Panc1 (cell line): ENCODE data around the gene ITGA8. TPM values are rescaled to one million over a fixed set of nuclear protein-coding genes. Genes with fewer than 3 reads are reported as not detected.

Experiments used
- ATAC-seq: fragments of 200-7000 bp; cut with Tn5 transposase; 2 replicates; pipeline ENCODE4 v1.9.1; 2020; ENCODE audit warnings: mild to moderate bottlenecking, moderate library complexity
- BruUV-seq: library from RNA; stranded (reverse); fragments of 400-500 nt; replicated peaks from 2 replicates; lab custom pipeline; 2021; lab: Mats Ljungman, UMichigan
- CTCF ChIA-PET: fragments of 300-600 bp; sonication (Branson Sonifier 250); formaldehyde crosslinking; loops from one replicate; lab custom pipeline; 2022; ENCODE audit warnings: antibody characterized with exemption; lab: Charles Lee
- POLR2A ChIA-PET: fragments of 300-600 bp; sonication (Branson Sonifier 250); formaldehyde crosslinking; loops from one replicate; lab custom pipeline; 2022; ENCODE audit warnings: antibody characterized with exemption; lab: Charles Lee
- DNase-seq: peaks from one replicate; pipeline ENCODE4 v3.0.0-alpha.2; 2010; ENCODE audit warnings: low read depth, low spot score
- H3K27ac ChIP-seq: 2 replicates; pipeline ENCODE4 v1.5.1; 2011; ENCODE audit warnings: mild to moderate bottlenecking, low read length, inconsistent platforms
- H3K27me3 ChIP-seq: fragments of 200-500 bp; sonication (Bioruptor generic); 2 replicates; pipeline ENCODE4 v1.6.0; 2014; ENCODE audit warnings: low read length, inconsistent platforms; ENCODE audit not compliant: control insufficient read depth, insufficient read depth
- H3K36me3 ChIP-seq: fragments of 200-500 bp; sonication (Bioruptor generic); 2 replicates; pipeline ENCODE4 v1.5.1; 2014; ENCODE audit warnings: inconsistent platforms, mild to moderate bottlenecking, low read length, moderate library complexity; ENCODE audit not compliant: control insufficient read depth, insufficient read depth
- H3K4me1 ChIP-seq: 2 replicates; pipeline ENCODE4 v1.5.1; 2011; ENCODE audit warnings: inconsistent platforms, mild to moderate bottlenecking, low read length, moderate library complexity; ENCODE audit not compliant: control insufficient read depth, insufficient read depth
- H3K4me3 ChIP-seq, 2 experiments: 2 replicates each; pipeline ENCODE4 v1.5.1; 2011 to 2012; ENCODE audit warnings: low read depth in 2 of 2, low read length in 2 of 2, mild to moderate bottlenecking in 2 of 2, inconsistent platforms in 1 of 2, moderate library complexity in 1 of 2
- H3K9me3 ChIP-seq: fragments of 200-500 bp; sonication (Bioruptor generic); 2 replicates; pipeline ENCODE4 v1.5.1; 2014; ENCODE audit warnings: low read depth, mild to moderate bottlenecking, inconsistent platforms, low read length, moderate library complexity; ENCODE audit not compliant: control insufficient read depth, insufficient read depth
- POLR2AphosphoS5 ChIP-seq: IDR thresholded peaks from 2 replicates; pipeline ENCODE4 v1.6.1; 2012; ENCODE audit warnings: mild to moderate bottlenecking, low read depth, low read length, moderate library complexity
- SIN3A ChIP-seq: IDR thresholded peaks from 2 replicates; pipeline ENCODE4 v1.6.1; 2012; ENCODE audit warnings: low read depth, mild to moderate bottlenecking, low read length, moderate library complexity, borderline replicate concordance; ENCODE audit not compliant: insufficient read depth
- TCF7L2 ChIP-seq: IDR thresholded peaks from 2 replicates; pipeline ENCODE4 v1.6.1; 2011; ENCODE audit warnings: mild to moderate bottlenecking, low read depth, low read length, inconsistent platforms
- in situ Hi-C: cut with HindIII; loops from 2 replicates; pipeline ENCODE4 v1.10.0; 2016; ENCODE audit warnings: low sequenced_read_pairs, low pct_unique_long_range_greater_than_20kb
- intact Hi-C: fragments of 100-400 bp; cut with micrococcal nuclease; formaldehyde crosslinking; loops from one replicate; pipeline ENCODE4 v1.10.0; 2022; ENCODE audit not compliant: unreplicated experiment
- total RNA-seq: library from RNA; stranded (reverse); gene quantifications from one replicate; pipeline ENCODE4 v1.2.1, GENCODE V29; 2021; ENCODE audit not compliant: unreplicated experiment
- TF ChIP-seq, protein P1 (sequence below): fragments of 450-650 bp; IDR thresholded peaks from 2 replicates; pipeline ENCODE4 v1.5.1; 2017; ENCODE audit warnings: mild to moderate bottlenecking
- TF ChIP-seq, protein P2 (sequence below), 2 experiments: IDR thresholded peaks; 2 replicates each; pipeline ENCODE4 v1.6.1; 2011 to 2012; ENCODE audit warnings: low read depth in 2 of 2, control low read depth in 1 of 2, low read length in 1 of 2, mild to moderate bottlenecking in 1 of 2, moderate library complexity in 1 of 2; ENCODE audit not compliant: insufficient read depth in 1 of 2

The ITGA8 gene
- total RNA-seq, 1 experiment from 2014 or later: 0.18 TPM

DNA sequence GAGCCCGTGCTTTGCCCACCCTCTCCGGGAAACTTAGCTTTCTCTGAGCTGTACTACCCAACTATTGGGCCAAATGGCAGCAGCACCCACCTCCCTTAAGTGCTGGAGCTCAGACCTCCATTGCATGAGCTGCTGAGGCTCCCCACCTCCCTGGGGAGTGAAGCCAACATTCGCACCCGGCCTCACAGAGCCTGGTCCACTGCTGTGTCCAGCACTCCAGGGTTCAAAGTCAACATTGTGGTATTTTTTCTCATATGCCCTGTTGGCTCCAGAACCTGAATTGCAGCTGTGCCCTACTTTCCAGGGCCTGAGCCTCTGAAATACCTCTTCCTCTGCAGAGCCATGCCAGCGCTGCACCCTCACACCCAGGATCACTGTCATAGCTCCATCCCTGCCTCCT is 29.7 kb downstream of the ITGA8 start:
- ATAC-seq: no peak
- in situ Hi-C loops: no loop called here

DNA sequence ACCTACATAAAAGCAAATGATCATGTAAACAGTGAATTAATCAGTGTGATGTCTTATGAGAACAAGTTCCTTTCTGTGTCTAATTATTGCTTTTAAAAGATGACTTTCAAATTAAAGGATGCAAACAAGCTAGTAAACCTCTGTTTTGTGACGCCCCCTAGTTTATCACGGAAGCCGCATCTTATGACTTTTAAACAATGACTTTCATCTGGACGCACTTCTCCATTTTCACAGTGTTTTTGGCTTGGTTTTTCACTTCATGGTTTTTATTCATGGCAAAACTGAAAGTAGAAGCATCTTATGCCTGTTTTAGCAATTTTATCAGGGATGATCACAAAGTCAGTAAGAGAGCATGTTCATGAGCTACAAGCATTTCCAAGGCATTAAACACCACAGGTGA is 35.0 kb downstream of the ITGA8 start:
- intact Hi-C loops: no loop called here

More for the DNA sequence above, 29.7 kb downstream of the ITGA8 start:
- intact Hi-C loops: no loop called here
- no peaks in the 10 kb centered on the region for H3K36me3 ChIP-seq
- no peak overlapping the region for H3K4me3 ChIP-seq
- TF ChIP-seq, protein P1, sequence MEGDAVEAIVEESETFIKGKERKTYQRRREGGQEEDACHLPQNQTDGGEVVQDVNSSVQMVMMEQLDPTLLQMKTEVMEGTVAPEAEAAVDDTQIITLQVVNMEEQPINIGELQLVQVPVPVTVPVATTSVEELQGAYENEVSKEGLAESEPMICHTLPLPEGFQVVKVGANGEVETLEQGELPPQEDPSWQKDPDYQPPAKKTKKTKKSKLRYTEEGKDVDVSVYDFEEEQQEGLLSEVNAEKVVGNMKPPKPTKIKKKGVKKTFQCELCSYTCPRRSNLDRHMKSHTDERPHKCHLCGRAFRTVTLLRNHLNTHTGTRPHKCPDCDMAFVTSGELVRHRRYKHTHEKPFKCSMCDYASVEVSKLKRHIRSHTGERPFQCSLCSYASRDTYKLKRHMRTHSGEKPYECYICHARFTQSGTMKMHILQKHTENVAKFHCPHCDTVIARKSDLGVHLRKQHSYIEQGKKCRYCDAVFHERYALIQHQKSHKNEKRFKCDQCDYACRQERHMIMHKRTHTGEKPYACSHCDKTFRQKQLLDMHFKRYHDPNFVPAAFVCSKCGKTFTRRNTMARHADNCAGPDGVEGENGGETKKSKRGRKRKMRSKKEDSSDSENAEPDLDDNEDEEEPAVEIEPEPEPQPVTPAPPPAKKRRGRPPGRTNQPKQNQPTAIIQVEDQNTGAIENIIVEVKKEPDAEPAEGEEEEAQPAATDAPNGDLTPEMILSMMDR: no peak
- no peak for TF ChIP-seq POLR2AphosphoS5
- TF ChIP-seq, protein P2, sequence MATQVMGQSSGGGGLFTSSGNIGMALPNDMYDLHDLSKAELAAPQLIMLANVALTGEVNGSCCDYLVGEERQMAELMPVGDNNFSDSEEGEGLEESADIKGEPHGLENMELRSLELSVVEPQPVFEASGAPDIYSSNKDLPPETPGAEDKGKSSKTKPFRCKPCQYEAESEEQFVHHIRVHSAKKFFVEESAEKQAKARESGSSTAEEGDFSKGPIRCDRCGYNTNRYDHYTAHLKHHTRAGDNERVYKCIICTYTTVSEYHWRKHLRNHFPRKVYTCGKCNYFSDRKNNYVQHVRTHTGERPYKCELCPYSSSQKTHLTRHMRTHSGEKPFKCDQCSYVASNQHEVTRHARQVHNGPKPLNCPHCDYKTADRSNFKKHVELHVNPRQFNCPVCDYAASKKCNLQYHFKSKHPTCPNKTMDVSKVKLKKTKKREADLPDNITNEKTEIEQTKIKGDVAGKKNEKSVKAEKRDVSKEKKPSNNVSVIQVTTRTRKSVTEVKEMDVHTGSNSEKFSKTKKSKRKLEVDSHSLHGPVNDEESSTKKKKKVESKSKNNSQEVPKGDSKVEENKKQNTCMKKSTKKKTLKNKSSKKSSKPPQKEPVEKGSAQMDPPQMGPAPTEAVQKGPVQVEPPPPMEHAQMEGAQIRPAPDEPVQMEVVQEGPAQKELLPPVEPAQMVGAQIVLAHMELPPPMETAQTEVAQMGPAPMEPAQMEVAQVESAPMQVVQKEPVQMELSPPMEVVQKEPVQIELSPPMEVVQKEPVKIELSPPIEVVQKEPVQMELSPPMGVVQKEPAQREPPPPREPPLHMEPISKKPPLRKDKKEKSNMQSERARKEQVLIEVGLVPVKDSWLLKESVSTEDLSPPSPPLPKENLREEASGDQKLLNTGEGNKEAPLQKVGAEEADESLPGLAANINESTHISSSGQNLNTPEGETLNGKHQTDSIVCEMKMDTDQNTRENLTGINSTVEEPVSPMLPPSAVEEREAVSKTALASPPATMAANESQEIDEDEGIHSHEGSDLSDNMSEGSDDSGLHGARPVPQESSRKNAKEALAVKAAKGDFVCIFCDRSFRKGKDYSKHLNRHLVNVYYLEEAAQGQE (IDR thresholded peaks at IDR 0.05; ENCODE audit: insufficient read depth in 1 of 2, low read depth in 2 of 2, low read length in 1 of 2): no peak
- no peak for TF ChIP-seq TCF7L2
- TF ChIP-seq SIN3A: no peak
- POLR2A ChIA-PET: no interaction called here
- H3K9me3 ChIP-seq: no peaks in the 10 kb centered on the region
- BruUV-seq: no TSS peak
- no peak for DNase-seq
- no peak overlapping the region for H3K27ac ChIP-seq
- CTCF ChIA-PET: no interaction called here
- H3K4me1 ChIP-seq: no peaks in the 10 kb centered on the region
- peaks cover 2% of the 10 kb centered on the region for H3K27me3 ChIP-seq

More for the DNA sequence above, 35.0 kb downstream of the ITGA8 start:
- TF ChIP-seq, protein P2 (IDR thresholded peaks at IDR 0.05; ENCODE audit: insufficient read depth in 1 of 2, low read depth in 2 of 2, low read length in 1 of 2): no peak
- TF ChIP-seq, protein P1: no peak
- TF ChIP-seq POLR2AphosphoS5 (no peak), SIN3A (no peak), TCF7L2 (no peak)
- no peaks in the 10 kb centered on the region for H3K4me1 ChIP-seq
- H3K27ac ChIP-seq: no peak overlapping the region
- no TSS peak for BruUV-seq
- ChIA-PET POLR2A (no interaction called here), CTCF (no interaction called here)
- no peaks in the 10 kb centered on the region for H3K9me3 ChIP-seq
- no peak for DNase-seq
- peaks cover 2% of the 10 kb centered on the region; the same call in 1 of the 2 replicates for H3K27me3 ChIP-seq
- in situ Hi-C loops: no loop called here
- no peak for ATAC-seq
- no peaks in the 10 kb centered on the region for H3K36me3 ChIP-seq
- no peak overlapping the region for H3K4me3 ChIP-seq
